NCI-H82 treated with DMSO at 0.1 percent for 48 hours (cell line): Measurements from ENCODE around the gene ROBO2.

Experiments used
- DNase-seq: peaks from one replicate; lab custom pipeline; 2025; ENCODE audit not compliant: unreplicated experiment; lab: John Stamatoyannopoulos, UW

The ROBO2 gene

DNA sequence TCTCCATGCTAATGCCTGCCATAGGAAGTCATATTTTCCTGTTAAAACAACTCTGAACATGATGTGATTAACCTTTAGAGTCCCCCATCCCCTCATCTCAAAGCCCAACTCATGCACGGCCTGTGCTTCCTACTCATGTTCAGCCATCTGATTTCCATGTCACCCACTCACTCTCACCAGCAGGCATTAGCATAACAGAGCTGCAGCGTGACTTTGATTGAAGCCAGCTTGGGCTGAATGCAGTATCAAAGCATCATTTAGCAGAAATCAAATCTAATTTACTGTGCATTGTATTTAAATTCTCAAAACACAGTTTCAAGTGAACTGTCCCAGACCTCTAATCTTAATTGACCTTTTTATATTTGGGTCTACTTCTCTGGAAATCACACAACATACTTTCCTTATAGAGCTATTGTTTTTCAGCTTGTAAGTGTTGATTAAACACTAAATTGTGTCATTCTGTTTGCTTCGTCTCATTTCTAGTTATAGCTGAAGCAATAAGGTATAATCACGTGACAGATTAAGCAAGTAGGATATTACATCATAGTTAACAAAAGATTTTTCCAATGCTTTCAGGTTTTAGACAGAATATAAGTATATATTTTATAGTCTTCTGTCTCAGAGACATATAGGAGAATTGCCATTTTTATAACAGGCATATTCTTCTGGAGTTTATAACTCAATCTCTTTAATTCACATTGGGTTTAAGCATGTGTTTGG is 501.5 kb downstream of the ROBO2 start:
- no peak for DNase-seq

DNA sequence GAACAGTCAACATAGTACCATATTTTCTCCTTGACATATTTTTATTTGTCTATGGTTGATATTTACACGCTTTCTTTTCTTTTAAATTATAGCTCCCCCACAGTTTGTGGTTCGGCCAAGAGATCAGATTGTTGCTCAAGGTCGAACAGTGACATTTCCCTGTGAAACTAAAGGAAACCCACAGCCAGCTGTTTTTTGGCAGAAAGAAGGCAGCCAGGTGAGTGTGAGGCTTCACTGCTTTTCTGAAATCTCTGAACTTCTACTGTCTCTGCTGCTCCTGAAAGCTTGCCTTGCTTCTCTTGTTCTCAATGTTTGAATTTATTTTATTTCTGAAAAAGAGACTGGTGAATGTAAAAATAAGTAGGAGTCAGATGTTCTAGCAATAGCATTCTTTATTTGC is 506.3 kb downstream of the ROBO2 start:
- DNase-seq: no peak

DNA sequence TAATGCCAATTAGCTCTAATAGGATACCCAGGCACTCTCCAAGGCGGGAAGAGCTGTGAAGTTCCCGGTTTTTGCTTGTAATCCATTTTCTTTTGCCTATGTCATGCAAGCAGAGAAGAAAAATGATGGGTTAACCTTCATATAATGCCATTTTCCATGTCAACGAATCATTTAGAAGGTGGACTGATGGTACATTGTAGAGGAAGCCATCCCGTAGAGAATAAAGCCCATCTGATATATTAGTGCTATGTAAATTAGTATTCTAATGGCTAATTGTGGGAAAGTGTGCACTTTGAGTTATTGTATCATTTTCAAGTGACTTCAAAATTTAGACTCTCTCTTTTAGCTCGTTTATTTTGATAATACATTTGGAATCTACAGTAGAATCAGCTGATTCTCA is 509.1 kb downstream of the ROBO2 start:
- DNase-seq: no peak

DNA sequence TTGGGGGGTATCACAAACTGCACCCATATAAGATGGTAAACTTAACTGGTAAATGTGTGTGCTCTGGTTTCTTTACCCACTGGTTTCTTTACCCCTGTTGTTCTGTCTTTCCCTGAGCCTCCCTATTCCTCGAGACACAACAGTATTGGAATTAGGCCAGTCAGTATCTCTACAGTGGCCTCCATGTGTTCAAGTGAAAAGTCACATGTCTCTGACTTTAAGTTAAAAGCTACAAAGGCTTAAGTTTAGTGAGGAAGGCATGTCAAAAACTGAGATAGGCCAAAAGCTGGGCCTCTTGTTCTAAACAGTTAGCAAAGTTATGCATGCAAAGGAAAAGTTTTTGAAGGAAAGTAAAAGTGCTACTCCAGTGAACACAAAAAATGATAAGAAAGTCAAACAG is 513.3 kb downstream of the ROBO2 start:
- DNase-seq: no peak

DNA sequence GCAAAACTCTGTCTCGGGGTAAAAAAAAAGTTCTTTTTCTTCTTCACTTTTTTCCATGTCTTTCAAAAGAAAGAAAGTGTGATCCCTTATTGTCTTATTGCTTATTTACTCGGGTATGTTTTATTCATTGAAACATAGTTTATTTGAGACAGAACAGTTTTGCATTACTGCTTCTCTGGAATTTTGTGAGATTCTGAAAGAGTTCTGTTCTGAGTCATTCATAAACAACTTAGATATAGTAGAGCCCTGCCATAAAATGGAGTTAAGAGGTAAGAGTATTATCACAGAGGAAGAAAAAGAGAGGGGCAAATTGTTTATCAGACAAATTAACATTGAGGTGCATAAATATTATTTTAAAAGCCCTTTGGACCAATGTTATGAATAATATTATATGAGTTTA is 522.2 kb downstream of the ROBO2 start:
- DNase-seq: no peak

DNA sequence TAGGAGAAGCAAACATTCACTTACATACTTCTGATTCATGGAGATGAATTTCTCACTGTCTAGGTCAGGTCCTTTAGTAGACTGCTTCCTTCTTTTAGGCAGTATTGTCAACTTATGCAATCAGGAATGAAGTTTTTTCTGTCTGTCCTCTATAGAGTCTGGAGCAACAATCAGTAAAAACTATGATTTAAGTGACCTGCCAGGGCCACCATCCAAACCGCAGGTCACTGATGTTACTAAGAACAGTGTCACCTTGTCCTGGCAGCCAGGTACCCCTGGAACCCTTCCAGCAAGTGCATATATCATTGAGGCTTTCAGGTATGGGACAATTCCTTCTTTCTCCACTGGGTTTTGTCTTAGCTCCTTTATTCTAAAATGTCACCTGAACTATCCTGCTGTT is 523.1 kb downstream of the ROBO2 start:
- DNase-seq: no peak

DNA sequence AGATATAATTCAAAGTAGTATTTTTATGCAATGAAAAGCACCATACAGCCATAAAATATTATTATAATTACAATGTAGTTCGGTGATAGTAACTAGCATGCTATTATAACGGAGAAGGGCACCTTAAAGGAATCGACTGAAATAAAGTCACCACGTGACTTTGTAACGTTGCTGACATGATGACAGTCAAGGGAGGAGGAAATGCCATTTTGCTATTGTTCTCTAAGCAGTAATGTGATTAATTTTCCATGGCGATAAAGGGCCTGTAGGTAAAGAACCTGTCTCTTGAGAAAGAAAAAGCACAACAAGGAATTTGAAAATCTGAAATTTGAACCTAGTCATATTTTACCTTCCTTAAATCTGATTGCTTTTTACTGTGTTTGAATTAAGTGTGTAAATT is 526.2 kb downstream of the ROBO2 start:
- DNase-seq: no peak

DNA sequence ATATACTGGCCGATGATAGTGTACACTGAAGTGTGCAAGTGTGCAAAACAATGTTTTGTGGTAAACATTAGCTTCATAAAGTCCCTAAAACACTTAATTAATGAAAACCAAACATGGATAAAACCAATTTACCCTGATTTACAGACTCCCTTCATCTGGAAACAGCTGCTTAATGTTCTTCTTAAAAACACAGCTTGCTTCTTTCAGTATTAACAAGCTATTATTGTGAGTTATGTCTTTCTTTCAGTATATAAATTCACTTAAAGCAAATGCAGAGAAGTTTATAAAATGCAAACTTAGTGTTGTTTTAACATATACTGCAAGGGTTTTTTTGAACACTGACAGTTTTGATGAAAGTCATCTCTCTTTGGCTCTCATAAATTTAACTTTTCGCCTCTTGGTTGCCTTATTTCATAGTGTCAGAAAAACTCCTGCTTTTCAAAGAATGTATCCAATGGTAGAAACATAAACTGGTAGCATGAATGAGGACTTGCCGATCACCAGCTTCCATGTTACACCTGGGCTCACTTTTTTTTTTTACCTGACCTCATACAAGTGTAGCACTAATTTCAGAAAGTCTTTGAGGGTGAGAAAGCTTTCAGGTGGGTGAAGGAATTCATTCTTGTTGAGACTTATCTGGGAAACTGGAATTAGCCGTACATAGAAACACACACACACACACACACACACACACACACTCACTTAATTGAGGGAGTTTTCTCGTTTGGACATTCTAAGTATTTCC is 532.2 kb downstream of the ROBO2 start:
- DNase-seq: no peak

DNA sequence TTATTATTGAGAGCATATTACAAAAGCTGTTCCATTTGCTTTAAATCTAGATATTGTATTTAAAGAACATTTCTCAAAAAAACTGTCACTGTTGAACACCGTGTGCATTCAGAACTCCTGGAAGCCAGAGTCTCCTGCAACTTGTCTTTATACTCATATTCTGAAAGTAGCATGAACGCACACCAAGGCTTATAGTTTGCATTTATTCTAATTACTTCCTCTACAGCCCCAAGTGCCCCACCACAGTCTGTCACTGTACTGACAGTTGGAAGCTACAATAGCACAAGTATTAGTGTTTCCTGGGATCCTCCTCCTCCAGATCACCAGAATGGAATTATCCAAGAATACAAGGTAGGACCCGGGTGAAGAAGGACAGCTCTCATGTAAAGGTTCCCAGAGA is 537.4 kb downstream of the ROBO2 start:
- DNase-seq: no peak

DNA sequence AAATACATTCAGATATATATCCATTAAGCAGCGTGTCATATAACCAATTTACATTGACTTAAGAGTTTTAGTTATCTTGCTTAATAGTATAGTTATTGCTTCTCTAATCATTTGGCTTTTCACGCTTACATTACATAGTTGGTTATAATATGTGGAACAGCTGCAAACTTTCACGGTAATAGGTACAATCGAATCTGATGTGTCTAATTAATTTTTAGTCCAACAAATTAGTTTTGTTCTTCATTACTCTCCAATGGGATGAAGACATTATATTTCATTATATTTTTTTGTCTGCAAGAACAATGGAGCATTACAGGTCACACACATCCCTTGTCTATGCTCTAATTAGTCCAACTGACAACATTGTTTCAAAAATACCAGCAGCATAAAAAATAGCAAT is 546.3 kb downstream of the ROBO2 start:
- no peak for DNase-seq

DNA sequence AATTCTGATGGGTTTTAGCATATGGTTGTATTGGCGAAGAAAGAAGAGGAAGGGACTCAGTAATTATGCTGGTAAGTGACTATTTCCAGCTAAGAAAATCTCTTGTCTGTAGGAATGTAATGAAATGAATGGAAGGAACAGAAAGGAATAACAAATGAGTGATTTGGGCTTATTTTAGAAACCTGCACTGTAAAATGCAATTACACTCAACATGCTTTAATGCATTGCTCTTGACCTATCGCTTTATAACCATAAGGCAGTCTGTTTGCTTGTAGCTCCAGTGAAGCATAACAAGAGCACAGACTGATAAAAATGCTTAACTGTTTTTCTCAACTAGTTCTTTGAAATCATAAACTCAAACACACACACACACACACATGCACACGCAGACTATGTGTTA is 549.0 kb downstream of the ROBO2 start:
- no peak for DNase-seq

DNA sequence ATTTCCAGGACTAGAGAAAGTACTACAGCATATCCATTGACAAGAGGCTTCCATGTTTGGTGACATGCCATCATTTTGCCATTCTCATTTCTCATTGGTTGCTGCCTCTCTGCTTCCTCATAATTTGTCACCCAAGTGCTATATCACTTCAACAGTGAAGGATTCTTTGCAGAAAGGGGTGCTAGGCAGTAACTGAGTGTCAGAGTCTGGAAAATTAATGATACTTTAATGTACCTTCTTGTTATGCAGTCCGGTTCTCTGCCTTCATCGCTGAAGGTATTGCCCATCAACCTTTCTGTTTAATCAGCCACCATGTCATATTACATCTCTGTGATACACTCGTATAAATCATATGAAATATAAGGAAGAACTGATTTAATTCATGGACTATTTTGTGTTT is 550.3 kb downstream of the ROBO2 start:
- DNase-seq: no peak

DNA sequence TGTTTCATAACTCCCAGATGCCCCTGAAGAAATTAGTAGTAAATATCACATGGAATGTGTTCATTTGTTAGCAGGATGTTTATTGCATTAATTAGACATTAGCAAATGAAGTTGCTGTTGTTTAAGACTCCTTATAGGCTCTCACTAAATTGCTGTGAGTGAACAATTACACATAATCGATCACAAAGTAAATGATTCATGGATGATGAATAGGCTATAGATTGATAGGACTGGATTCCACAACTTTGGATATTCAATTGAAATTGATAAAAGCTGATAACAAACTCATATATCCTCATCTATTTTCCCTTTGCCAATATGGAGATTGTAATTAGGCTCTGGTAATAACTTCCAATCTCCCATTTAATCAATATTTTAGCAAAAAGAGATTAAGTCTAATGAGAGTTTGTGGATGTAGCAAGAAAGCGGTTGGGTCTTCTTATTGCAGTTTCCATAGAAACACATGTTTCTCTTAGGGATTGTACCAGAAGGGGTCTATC is 555.5 kb downstream of the ROBO2 start:
- DNase-seq: no peak

DNA sequence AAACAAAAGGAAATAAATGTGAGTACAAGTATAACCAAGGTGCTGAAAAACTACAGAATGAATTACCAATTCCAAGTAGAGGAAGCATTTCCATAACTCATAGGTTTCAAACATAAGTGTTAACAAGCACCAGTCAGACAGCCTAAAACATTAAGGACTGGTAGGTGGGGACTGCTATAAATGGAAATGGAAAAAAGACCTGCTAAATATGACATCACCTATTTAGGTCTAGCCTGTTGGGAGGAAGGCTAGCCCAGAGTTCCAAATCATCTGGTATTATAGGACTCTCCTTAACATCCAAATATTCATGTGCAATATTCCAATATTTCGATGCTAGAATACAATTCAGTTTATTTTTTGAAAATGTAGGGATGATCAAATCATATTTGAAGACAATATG is 560.0 kb downstream of the ROBO2 start:
- no peak for DNase-seq

DNA sequence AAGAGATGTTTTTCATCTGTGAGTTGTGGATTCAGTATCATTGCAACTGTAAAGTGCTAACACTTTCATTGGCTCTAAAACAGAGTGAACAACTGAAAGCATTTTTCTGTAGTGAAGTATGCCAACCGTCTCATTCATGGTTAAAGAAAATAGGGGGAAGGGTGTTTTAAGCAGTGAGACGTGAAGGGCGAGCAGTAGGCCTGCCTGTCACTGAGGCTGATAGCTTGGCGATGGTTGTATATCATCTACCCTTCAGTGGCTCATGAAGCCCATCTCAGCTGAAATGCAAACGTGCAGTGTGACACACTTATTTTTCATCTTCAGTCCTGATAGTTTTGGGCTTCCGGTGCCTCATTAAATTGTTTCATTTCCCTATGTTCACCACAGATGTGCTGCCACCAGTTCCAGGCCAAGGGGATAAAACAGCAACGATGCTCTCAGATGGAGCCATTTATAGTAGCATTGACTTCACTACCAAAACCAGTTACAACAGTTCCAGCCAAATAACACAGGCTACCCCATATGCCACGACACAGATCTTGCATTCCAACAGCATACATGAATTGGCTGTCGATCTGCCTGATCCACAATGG is 562.0 kb downstream of the ROBO2 start:
- no peak for DNase-seq

DNA sequence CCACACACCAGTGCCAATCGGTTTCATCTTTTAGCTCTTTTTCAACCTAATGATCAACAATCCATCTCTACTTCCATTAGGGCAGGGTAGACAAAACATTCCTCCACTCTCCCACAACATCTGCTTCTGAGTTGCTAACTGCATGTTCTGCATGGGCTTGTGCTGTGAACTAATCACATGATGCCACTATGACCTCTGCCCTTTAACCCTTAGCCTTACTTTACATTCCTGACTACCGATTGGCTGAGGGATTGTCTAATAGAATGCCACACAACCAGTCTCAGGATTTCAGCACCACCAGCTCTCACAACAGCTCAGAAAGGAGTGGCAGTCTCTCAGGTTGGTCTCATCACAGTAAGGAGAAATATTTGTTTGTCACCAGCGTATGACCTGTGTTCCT is 562.8 kb downstream of the ROBO2 start:
- no peak for DNase-seq

DNA sequence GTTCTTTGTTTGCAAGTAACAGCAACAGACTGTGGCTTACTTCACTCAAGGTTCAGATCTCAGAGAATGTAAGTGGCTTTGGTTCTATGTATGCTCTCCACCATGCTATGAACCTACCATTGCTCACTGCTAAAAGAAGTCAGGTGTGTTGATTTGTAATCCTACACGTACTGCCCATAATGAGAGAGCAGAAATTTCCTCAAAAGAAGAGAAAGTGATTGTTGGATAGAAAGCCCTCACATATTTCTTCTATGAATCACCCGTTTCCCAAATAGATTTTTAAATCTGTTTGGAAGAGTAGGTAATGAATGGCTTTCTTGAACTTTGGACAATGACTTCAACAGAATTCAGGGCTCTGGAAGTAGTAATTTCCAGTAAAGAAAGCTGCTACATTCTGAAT is 565.4 kb downstream of the ROBO2 start:
- no peak for DNase-seq

DNA sequence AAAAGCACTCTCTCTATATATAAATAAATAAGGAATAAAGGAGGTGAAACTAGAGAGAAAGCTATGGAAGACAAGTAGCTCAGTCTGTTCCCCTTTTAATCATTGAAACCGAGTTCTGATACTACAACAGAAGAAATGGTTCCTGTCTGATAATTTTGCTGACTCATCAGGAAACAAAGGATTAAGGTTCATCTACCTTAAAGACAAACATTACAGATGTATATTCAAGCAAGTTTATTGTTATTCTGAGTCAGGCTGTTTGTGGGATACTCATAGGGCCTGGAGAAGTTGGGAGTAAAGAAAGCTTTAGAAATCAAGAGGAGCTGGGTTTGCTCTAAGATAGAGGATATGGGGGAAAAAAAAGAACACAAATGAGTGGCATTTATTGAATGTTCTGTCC is 566.0 kb downstream of the ROBO2 start:
- no peak for DNase-seq

DNA sequence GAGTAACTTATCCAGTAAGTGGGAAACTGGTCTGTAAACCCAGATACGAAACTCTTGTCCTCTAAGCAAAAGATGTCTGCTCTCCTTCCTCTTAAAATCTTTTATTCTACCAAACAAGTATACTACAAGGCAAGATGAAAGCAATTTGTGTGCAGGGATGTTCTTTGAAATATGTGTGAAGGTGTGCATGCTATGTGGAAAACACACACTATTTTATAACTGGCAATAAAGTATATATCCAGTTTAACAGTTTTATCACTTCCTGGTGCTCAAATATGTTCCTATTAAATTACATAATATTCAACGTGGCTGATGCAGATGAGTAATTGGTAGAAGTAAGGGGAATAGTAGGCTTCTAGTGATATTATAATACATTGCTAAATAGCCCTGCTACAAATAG is 566.5 kb downstream of the ROBO2 start:
- no peak for DNase-seq

DNA sequence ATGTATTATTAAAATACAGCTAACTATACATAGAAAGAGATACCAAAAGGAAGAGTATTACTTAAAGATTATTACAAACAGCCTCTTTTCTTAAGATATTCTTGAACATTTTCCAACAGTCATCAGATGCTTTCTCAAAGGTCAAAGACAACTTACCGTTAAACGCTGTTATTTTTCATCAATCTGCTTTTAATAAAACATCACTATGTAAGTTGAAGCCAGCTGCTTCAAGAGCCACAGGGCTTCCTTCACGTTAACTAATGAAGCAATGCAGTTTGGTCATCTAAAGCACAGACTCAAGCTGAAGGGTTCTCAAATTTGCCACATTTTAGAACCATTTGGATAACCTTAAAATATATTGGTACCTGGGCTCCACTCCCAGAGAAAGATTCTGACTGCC is 578.8 kb downstream of the ROBO2 start:
- DNase-seq: no peak

DNA sequence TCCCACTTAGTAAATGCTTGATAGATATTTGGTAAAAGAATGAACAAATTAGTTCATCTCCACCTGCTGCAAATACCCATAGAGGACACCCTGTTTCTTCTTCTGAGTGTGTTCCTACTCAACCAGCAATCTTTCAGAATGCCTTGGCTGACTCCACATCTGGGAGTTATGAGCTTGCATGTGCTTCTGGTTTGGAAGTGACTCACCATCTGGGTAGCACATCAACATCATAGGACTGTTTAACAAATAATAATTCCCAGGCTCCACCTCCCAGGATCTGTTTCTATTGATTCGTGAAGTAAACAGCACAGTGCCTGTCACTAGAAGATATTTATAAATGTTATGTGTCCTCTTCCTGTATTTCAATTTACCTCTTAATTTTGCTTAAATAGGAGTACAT is 580.1 kb downstream of the ROBO2 start:
- DNase-seq: no peak

DNA sequence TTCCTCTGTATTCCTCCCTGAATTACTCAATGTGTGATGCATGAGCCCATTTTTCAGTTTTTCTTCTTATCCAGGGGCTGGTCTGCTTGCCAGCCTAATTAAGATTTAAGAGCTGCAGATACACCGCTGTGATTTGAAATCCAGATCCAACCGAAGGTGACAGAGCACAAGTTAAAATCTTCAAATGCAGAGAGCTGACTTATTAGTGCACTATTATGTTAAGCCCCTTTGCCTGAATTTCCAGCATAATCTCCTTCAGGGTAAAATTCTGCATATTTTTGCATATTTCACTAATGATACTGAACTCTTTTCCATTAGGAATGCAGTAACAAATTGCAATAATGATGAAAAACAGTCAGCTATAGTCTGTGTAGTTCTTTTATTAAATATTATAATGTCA is 583.6 kb downstream of the ROBO2 start:
- DNase-seq: no peak
